GM12878 (cell line): ENCODE measurements around the gene YTHDF2.

Experiments used
- BHLHE40 ChIP-seq, 2 experiments: fragments of 450-650 bp in 1 of 2; IDR thresholded peaks; 2 replicates each; pipeline ENCODE4 v1.6.1; 2011 to 2017; ENCODE audit warnings: low read depth in 2 of 2, borderline replicate concordance in 1 of 2, improper control_type of control experiment in 1 of 2, low read length in 1 of 2, mild to moderate bottlenecking in 1 of 2
- CHD4 ChIP-seq: fragments of 200-600 bp; sonication (generic); IDR thresholded peaks from 2 replicates; pipeline ENCODE4 v1.6.1; 2016; ENCODE audit warnings: mild to moderate bottlenecking
- CTCF ChIP-seq, 3 experiments: IDR thresholded peaks in 2 of 3; conservative IDR thresholded peaks in 1 of 3; 2 replicates each; pipeline ENCODE4 v1.5.1; 2011; ENCODE audit warnings: low read depth in 3 of 3, low read length in 3 of 3, mild to moderate bottlenecking in 3 of 3, control low read depth in 2 of 3, moderate library complexity in 2 of 3, inconsistent platforms in 1 of 3, mixed read lengths in 1 of 3; ENCODE audit not compliant: control insufficient read depth in 2 of 3, insufficient read depth in 1 of 3; ENCODE audit errors: extremely low read depth in 1 of 3
- USF2 ChIP-seq: IDR thresholded peaks from 2 replicates; pipeline ENCODE4 v1.6.1; 2011; ENCODE audit warnings: low read depth, low read length, improper control_type of control experiment, borderline replicate concordance
- ZBED1 ChIP-seq: IDR thresholded peaks from 2 replicates; pipeline ENCODE4 v1.6.1; 2016; ENCODE audit warnings: borderline replicate concordance

- no peak for TF ChIP-seq CTCF (IDR thresholded peaks at IDR 0.05 in 2 of 3, conservative IDR thresholded peaks at IDR 0.05 in 1 of 3; ENCODE audit: control insufficient read depth in 2 of 3, extremely low read depth in 1 of 3, insufficient read depth in 1 of 3, low read depth in 3 of 3, low read length in 3 of 3)
- TF ChIP-seq CHD4, result no peak
- TF ChIP-seq BHLHE40 (IDR thresholded peaks at IDR 0.05; ENCODE audit: borderline replicate concordance in 1 of 2, low read depth in 2 of 2, low read length in 1 of 2), result no peak
- TF ChIP-seq USF2, result no peak
- TF ChIP-seq ZBED1, result no peak
Measured at GRCh38 chr1:28718166-28718565, 18.6 kb upstream of the YTHDF2 start.
